ENCODE data around the gene UBB. TPM values are rescaled to one million over a fixed set of nuclear protein-coding genes. Genes with fewer than 3 reads are reported as not detected.

UBB gene
- total RNA-seq, 1 donor from 2014 or later, result 820 TPM

- Histone ChIP-seq H3K27me3 (ENCODE audit: control insufficient read depth, insufficient read depth, low read length) (no peaks in the 10 kb centered on the region), H3K4me3 (ENCODE audit: low read depth, low read length) (no peak overlapping the region), H3K36me3 (ENCODE audit: control insufficient read depth, insufficient read depth, low read length) (no peaks in the 10 kb centered on the region)
- DNase-seq (ENCODE audit: low read depth), result no peak
- TF ChIP-seq CTCF (IDR thresholded peaks at IDR 0.05; ENCODE audit: insufficient read depth, low read length, poor library complexity, severe bottlenecking), result no peak
These were observed 37.8 kb downstream of the UBB start for GRCh38 chr17:16418685-16419068.

GRCh38 chr17:16419074-16419928, 38.4 kb downstream of the UBB start:
- peak; percentile 82 for DNase-seq (ENCODE audit: low read depth)
- no peaks in the 10 kb centered on the region for H3K27me3 ChIP-seq (ENCODE audit: control insufficient read depth, insufficient read depth, low read length)
- no peak for TF ChIP-seq CTCF (IDR thresholded peaks at IDR 0.05; ENCODE audit: insufficient read depth, low read length, poor library complexity, severe bottlenecking)
- no peaks in the 10 kb centered on the region for H3K36me3 ChIP-seq (ENCODE audit: control insufficient read depth, insufficient read depth, low read length)
- no peak overlapping the region for H3K4me3 ChIP-seq (ENCODE audit: low read depth, low read length)

- no peaks in the 10 kb centered on the region for H3K27me3 ChIP-seq (ENCODE audit: control insufficient read depth, insufficient read depth, low read length)
- no peak for TF ChIP-seq CTCF (IDR thresholded peaks at IDR 0.05; ENCODE audit: insufficient read depth, low read length, poor library complexity, severe bottlenecking)
- no peak overlapping the region for H3K4me3 ChIP-seq (ENCODE audit: low read depth, low read length)
These were observed 39.0 kb downstream of the UBB start for GRCh38 chr17:16419929-16420271.

GRCh38 chr17:16422416-16422815, 41.5 kb downstream of the UBB start:
- no peaks in the 10 kb centered on the region for H3K36me3 ChIP-seq (ENCODE audit: control insufficient read depth, insufficient read depth, low read length)
- peaks cover 3% of the 10 kb centered on the region for H3K27me3 ChIP-seq (ENCODE audit: control insufficient read depth, insufficient read depth, low read length)
- H3K4me3 ChIP-seq (ENCODE audit: low read depth, low read length), result no peak overlapping the region
- no peak for TF ChIP-seq CTCF (IDR thresholded peaks at IDR 0.05; ENCODE audit: insufficient read depth, low read length, poor library complexity, severe bottlenecking)
- DNase-seq (ENCODE audit: low read depth), result no peak

More at GRCh38 chr17:16419929-16420271, 39.0 kb downstream of the UBB start:
- DNase-seq (ENCODE audit: low read depth), result no peak
- no peaks in the 10 kb centered on the region for H3K36me3 ChIP-seq (ENCODE audit: control insufficient read depth, insufficient read depth, low read length)

GRCh38 chr17:16423226-16423872, 42.5 kb downstream of the UBB start:
- Histone ChIP-seq H3K27me3 (ENCODE audit: control insufficient read depth, insufficient read depth, low read length) (peaks cover 3% of the 10 kb centered on the region), H3K4me3 (ENCODE audit: low read depth, low read length) (no peak overlapping the region), H3K36me3 (ENCODE audit: control insufficient read depth, insufficient read depth, low read length) (no peaks in the 10 kb centered on the region)
- no peak for TF ChIP-seq CTCF (IDR thresholded peaks at IDR 0.05; ENCODE audit: insufficient read depth, low read length, poor library complexity, severe bottlenecking)
- DNase-seq (ENCODE audit: low read depth), result no peak
